WTC11 (cell line): ENCODE results near the gene PTPRT. TPM values are rescaled to one million over a fixed set of nuclear protein-coding genes. Genes with fewer than 3 reads are reported as not detected.

Source experiments
- ATAC-seq: fragments of 200-7000 bp; cut with Tn5 transposase; 2 replicates; pipeline ENCODE4 v1.10.0; 2021; ENCODE audit warnings: mild to moderate bottlenecking, moderate library complexity
- CTCF ChIA-PET: fragments of 300-600 bp; sonication (Branson Sonifier 250); formaldehyde crosslinking; loops from one replicate; lab custom pipeline; 2021; ENCODE audit warnings: antibody characterized with exemption; lab: Charles Lee
- POLR2A ChIA-PET: fragments of 350-600 bp; sonication (Branson Sonifier 250); formaldehyde crosslinking; loops from one replicate; lab custom pipeline; 2021; ENCODE audit warnings: antibody characterized with exemption; lab: Charles Lee
- DNase-seq: peaks from one replicate; pipeline ENCODE4 v3.0.0; 2021; ENCODE audit warnings: low spot score
- H3K27ac Mint-ChIP-seq: 2 replicates; pipeline ENCODE4 v1.8.0; 2021; ENCODE audit warnings: mixed read lengths
- H3K27me3 Mint-ChIP-seq: 2 replicates; pipeline ENCODE4 v1.8.0; 2021; ENCODE audit warnings: low read depth, mild to moderate bottlenecking, moderate library complexity, mixed read lengths
- H3K36me3 Mint-ChIP-seq: 2 replicates; pipeline ENCODE4 v1.8.0; 2021; ENCODE audit warnings: mixed read lengths
- H3K4me1 Mint-ChIP-seq: 2 replicates; pipeline ENCODE4 v1.8.0; 2022; ENCODE audit warnings: mixed read lengths
- H3K4me3 Mint-ChIP-seq: 2 replicates; pipeline ENCODE4 v1.8.0; 2021; ENCODE audit warnings: mild to moderate bottlenecking, moderate library complexity, mixed read lengths
- H3K9me3 Mint-ChIP-seq: 2 replicates; pipeline ENCODE4 v1.8.0; 2021; ENCODE audit warnings: mixed read lengths
- ATF2 ChIP-seq: sonication (generic); formaldehyde crosslinking; IDR thresholded peaks from 2 replicates; pipeline ENCODE4 v1.8.1; 2022; ENCODE audit warnings: low read depth, missing genetic modification reagents, borderline replicate concordance
- FOXK1 ChIP-seq: sonication (generic); formaldehyde crosslinking; IDR thresholded peaks from 2 replicates; pipeline ENCODE4 v1.8.0; 2022; ENCODE audit warnings: mild to moderate bottlenecking, moderate library complexity, missing genetic modification reagents
- IRF1 ChIP-seq: sonication (generic); formaldehyde crosslinking; IDR thresholded peaks from 2 replicates; pipeline ENCODE4 v1.8.0; 2023; ENCODE audit warnings: missing genetic modification reagents
- MLX ChIP-seq: sonication (generic); formaldehyde crosslinking; IDR thresholded peaks from 2 replicates; pipeline ENCODE4 v1.8.1; 2023; ENCODE audit warnings: mild to moderate bottlenecking, missing genetic modification reagents, moderate library complexity
- NR2C2 ChIP-seq: sonication (generic); formaldehyde crosslinking; IDR thresholded peaks from 2 replicates; pipeline ENCODE4 v1.8.0; 2022; ENCODE audit warnings: mild to moderate bottlenecking, missing genetic modification reagents
- PRDM15 ChIP-seq: sonication (generic); formaldehyde crosslinking; IDR thresholded peaks from 2 replicates; pipeline ENCODE4 v1.8.0; 2022; ENCODE audit warnings: missing genetic modification reagents
- SMAD4 ChIP-seq: sonication (generic); formaldehyde crosslinking; IDR thresholded peaks from 2 replicates; pipeline ENCODE4 v1.8.0; 2022; ENCODE audit warnings: mild to moderate bottlenecking, missing genetic modification reagents
- SP1 ChIP-seq: sonication (generic); formaldehyde crosslinking; conservative IDR thresholded peaks from 2 replicates; pipeline ENCODE4 v1.8.1; 2022; ENCODE audit warnings: missing genetic modification reagents
- USF2 ChIP-seq: sonication (generic); formaldehyde crosslinking; IDR thresholded peaks from 2 replicates; pipeline ENCODE4 v1.8.1; 2023; ENCODE audit warnings: mild to moderate bottlenecking, missing genetic modification reagents, moderate library complexity
- ZBTB21 ChIP-seq: sonication (generic); formaldehyde crosslinking; IDR thresholded peaks from 2 replicates; pipeline ENCODE4 v1.8.1; 2023; ENCODE audit warnings: mild to moderate bottlenecking, missing genetic modification reagents, borderline replicate concordance
- ZNF219 ChIP-seq: sonication (generic); formaldehyde crosslinking; IDR thresholded peaks from 2 replicates; pipeline ENCODE4 v1.8.0; 2023; ENCODE audit warnings: missing genetic modification reagents, mild to moderate bottlenecking, borderline replicate concordance
- ZNF263 ChIP-seq: sonication (generic); formaldehyde crosslinking; IDR thresholded peaks from 2 replicates; pipeline ENCODE4 v1.8.1; 2022; ENCODE audit warnings: low read depth, mild to moderate bottlenecking, moderate library complexity, missing genetic modification reagents
- ZNF281 ChIP-seq: sonication (generic); formaldehyde crosslinking; IDR thresholded peaks from 2 replicates; pipeline ENCODE4 v1.8.0; 2023; ENCODE audit warnings: mild to moderate bottlenecking, missing genetic modification reagents
- total RNA-seq: library from RNA; stranded (reverse); gene quantifications from 3 replicates; pipeline ENCODE4 v1.2.3, GENCODE V29; 2021
- TF ChIP-seq, protein P1 (sequence below): sonication (generic); formaldehyde crosslinking; IDR thresholded peaks from 2 replicates; pipeline ENCODE4 v1.8.1; 2023; ENCODE audit warnings: mild to moderate bottlenecking, missing genetic modification reagents
- TF ChIP-seq, protein P2 (sequence below): sonication (generic); formaldehyde crosslinking; IDR thresholded peaks from 2 replicates; pipeline ENCODE4 v1.8.1; 2023; ENCODE audit warnings: mild to moderate bottlenecking, missing genetic modification reagents, borderline replicate concordance
- TF ChIP-seq, protein P3 (sequence below): sonication (generic); formaldehyde crosslinking; conservative IDR thresholded peaks from 2 replicates; pipeline ENCODE4 v1.8.1; 2022; ENCODE audit warnings: mild to moderate bottlenecking, missing genetic modification reagents

Gene PTPRT
- total RNA-seq, 1 experiment from 2014 or later, result 1.1 TPM

GRCh38 chr20:42894483-42894882 lies 295.2 kb downstream of the PTPRT start:
- H3K36me3 Mint-ChIP-seq, result no peaks in the 10 kb centered on the region
- no peaks in the 10 kb centered on the region for H3K4me1 Mint-ChIP-seq
- CTCF ChIA-PET, result no interaction called here
- no peaks in the 10 kb centered on the region for H3K27me3 Mint-ChIP-seq
- ATAC-seq, result no peak
- no peak for TF ChIP-seq MLX (CRISPR knock-in tag)
- TF ChIP-seq, protein P1, sequence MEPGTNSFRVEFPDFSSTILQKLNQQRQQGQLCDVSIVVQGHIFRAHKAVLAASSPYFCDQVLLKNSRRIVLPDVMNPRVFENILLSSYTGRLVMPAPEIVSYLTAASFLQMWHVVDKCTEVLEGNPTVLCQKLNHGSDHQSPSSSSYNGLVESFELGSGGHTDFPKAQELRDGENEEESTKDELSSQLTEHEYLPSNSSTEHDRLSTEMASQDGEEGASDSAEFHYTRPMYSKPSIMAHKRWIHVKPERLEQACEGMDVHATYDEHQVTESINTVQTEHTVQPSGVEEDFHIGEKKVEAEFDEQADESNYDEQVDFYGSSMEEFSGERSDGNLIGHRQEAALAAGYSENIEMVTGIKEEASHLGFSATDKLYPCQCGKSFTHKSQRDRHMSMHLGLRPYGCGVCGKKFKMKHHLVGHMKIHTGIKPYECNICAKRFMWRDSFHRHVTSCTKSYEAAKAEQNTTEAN (CRISPR knock-in tag), result no peak
- no peak for TF ChIP-seq FOXK1 (CRISPR knock-in tag)
- no peak for TF ChIP-seq NR2C2
- no peak for TF ChIP-seq ZNF281
- TF ChIP-seq, protein P2, sequence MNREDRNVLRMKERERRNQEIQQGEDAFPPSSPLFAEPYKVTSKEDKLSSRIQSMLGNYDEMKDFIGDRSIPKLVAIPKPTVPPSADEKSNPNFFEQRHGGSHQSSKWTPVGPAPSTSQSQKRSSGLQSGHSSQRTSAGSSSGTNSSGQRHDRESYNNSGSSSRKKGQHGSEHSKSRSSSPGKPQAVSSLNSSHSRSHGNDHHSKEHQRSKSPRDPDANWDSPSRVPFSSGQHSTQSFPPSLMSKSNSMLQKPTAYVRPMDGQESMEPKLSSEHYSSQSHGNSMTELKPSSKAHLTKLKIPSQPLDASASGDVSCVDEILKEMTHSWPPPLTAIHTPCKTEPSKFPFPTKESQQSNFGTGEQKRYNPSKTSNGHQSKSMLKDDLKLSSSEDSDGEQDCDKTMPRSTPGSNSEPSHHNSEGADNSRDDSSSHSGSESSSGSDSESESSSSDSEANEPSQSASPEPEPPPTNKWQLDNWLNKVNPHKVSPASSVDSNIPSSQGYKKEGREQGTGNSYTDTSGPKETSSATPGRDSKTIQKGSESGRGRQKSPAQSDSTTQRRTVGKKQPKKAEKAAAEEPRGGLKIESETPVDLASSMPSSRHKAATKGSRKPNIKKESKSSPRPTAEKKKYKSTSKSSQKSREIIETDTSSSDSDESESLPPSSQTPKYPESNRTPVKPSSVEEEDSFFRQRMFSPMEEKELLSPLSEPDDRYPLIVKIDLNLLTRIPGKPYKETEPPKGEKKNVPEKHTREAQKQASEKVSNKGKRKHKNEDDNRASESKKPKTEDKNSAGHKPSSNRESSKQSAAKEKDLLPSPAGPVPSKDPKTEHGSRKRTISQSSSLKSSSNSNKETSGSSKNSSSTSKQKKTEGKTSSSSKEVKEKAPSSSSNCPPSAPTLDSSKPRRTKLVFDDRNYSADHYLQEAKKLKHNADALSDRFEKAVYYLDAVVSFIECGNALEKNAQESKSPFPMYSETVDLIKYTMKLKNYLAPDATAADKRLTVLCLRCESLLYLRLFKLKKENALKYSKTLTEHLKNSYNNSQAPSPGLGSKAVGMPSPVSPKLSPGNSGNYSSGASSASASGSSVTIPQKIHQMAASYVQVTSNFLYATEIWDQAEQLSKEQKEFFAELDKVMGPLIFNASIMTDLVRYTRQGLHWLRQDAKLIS (CRISPR knock-in tag), result no peak
- TF ChIP-seq, protein P3, sequence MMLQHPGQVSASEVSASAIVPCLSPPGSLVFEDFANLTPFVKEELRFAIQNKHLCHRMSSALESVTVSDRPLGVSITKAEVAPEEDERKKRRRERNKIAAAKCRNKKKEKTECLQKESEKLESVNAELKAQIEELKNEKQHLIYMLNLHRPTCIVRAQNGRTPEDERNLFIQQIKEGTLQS, result no peak
- TF ChIP-seq ZNF219, result no peak
- TF ChIP-seq ZNF263, result no peak
- TF ChIP-seq PRDM15, result no peak
- TF ChIP-seq, all 79 proteins: peak for 0
- Mint-ChIP-seq H3K4me3 (no peak overlapping the region), H3K9me3 (peaks cover 22% of the 10 kb centered on the region), H3K27ac (no peak overlapping the region)
- POLR2A ChIA-PET, result no interaction called here
- no peak for DNase-seq

DNA sequence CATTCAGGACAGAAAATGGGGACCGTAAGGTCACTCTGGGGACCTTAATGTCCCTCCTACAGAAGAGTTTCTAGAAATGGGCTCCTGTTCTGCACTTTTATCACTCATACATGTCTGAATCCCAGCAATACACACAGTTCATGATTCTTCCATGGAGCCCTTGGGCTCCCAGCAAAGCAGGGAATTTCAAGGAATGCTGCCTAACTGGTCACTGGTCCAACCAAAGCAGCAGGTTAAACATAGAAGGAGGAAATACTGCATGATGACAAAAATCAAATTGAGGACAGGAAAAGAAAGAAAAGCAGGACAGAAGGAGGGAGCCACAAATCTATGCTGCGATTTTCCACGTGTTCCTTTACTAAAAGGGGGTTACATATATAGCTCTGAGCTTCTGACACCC lies 300.2 kb downstream of the PTPRT start:
- ChIA-PET POLR2A (no interaction called here), CTCF (no interaction called here)
- peaks cover 18% of the 10 kb centered on the region for H3K9me3 Mint-ChIP-seq
- H3K36me3 Mint-ChIP-seq, result no peaks in the 10 kb centered on the region
- no peaks in the 10 kb centered on the region for H3K27me3 Mint-ChIP-seq
- DNase-seq (no peak), ATAC-seq (no peak)
- H3K4me3 Mint-ChIP-seq, result no peak overlapping the region
- no peak overlapping the region for H3K27ac Mint-ChIP-seq
- no peaks in the 10 kb centered on the region for H3K4me1 Mint-ChIP-seq
- TF ChIP-seq, protein P1 (CRISPR knock-in tag), result no peak
- TF ChIP-seq SP1 (CRISPR knock-in tag) (no peak), ATF2 (CRISPR knock-in tag) (no peak), ZBTB21 (CRISPR knock-in tag) (no peak), SMAD4 (CRISPR knock-in tag) (no peak), IRF1 (CRISPR knock-in tag) (no peak), USF2 (CRISPR knock-in tag) (no peak)
